SJCRH30 (cell line): Measurements from ENCODE around the gene PAGE5. TPM values are rescaled to one million over a fixed set of nuclear protein-coding genes. Genes with fewer than 3 reads are reported as not detected.

ENCODE experiments used
- total RNA-seq: library from RNA; depleted of rRNA; stranded (reverse); fragments of >200 nt; shearing (Covaris generic); gene quantifications from 2 replicates; pipeline ENCODE4 v1.2.3, GENCODE V29; 2014; rRNA removed

The PAGE5 gene
- total RNA-seq, 1 experiment from 2014 or later, result not detected

Other genes starting within 250 kb of the PAGE5 start
- 0.14 TPM in 1 of 2 replicates, not detected in the other for gene PFKFB1, start 226.2 kb upstream of the PAGE5 start, total RNA-seq
- gene APEX2, start 220.0 kb upstream of the PAGE5 start, total RNA-seq, result 11.9 and 12.9 TPM in 2 replicates
- not detected in 2 replicates for gene ALAS2, start 189.4 kb upstream of the PAGE5 start, total RNA-seq
- not detected in 2 replicates for gene PAGE2B, start 145.3 kb upstream of the PAGE5 start, total RNA-seq
- not detected in 2 replicates for gene PAGE2, start 131.3 kb upstream of the PAGE5 start, total RNA-seq
- not detected in 2 replicates for gene PAGE3, start 44.6 kb downstream of the PAGE5 start, total RNA-seq
- gene MAGEH1, start 231.8 kb downstream of the PAGE5 start, total RNA-seq, result 8.5 and 8.6 TPM in 2 replicates